Eye (tissue), 1 donor: ENCODE measurements around the gene SAMM50.

ENCODE experiments used
- DNase-seq: peaks from one replicate; pipeline ENCODE4 v3.0.0-alpha.2; 2015

The SAMM50 gene

GRCh38 chr22:43955040-43955882 lies at the start of gene SAMM50:
SAMM50 (plus strand) TSS chr22:43955442; CDS start chr22:43955578, 136 bp downstream.
- peak; percentile 97 for DNase-seq

- DNase-seq, result no peak
Observed at GRCh38 chr22:43905681-43906080, 49.6 kb upstream of the SAMM50 start.

DNA sequence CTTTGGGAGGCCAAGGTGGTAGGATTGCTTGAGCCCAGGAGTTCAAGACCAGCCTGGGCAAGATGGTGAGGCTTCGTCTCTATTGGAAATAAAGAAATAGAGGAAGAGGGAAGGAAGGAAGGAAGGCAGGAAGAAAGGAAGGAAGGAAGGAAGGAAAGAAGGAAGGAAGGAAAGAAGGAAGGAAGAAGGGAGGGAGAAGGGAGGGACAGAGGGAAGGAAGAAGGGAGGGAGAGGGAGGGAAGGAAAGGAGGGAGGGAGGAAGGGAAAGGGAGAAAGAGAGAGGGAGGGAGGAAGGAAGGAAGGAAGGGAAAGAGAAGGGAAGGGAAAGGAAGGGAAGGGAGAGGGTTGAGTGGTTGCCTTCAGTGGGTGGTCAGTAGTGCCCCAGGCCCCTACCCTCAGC lies 45.5 kb upstream of the SAMM50 start:
- no peak for DNase-seq

DNA sequence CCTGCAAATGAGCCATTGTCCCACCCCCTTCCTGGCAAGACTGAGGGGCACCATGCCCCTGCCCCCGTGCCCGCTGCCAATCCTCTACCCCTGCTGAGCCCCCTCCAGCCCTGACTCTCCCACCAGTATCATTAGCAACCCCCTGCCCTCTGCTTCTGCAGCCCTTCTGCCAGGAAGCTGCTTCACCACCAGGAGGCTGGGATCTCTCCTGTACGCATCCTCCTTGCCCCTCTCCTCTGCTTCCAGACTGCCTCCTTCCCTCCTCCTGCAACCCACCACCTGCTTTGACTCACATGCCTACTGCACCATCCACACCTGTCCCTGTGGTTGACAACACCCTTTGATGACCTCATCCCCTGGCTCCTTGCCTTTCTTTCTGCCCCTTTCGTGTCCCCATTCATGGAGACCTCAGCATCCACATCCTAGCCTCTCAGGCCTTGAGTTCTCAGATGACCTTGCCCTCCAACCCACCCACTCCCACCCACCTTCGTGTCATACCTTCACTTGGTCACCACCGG lies 45.0 kb upstream of the SAMM50 start:
- no peak for DNase-seq

DNA sequence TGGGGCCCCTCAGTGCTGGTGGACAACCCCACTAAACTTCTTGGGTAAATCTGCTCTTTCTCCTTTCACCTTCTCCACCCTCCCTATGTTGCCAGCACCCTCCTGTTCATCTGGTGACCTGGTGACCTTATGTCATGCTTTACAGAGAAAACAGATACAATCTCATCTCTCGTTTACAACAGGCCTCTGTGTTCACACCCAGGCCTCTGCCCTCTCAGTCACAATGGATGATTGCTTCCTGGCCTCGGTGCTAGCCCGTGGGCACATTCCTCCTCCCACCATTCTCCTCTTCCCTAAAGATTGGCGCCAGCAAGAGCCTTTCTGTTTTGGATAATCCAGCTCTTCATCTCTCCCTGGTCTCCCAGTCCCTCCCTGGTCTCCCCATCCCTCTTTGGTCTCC lies 43.9 kb upstream of the SAMM50 start:
- no peak for DNase-seq

GRCh38 chr22:43917521-43917920 lies 37.7 kb upstream of the SAMM50 start:
- DNase-seq, result no peak

DNA sequence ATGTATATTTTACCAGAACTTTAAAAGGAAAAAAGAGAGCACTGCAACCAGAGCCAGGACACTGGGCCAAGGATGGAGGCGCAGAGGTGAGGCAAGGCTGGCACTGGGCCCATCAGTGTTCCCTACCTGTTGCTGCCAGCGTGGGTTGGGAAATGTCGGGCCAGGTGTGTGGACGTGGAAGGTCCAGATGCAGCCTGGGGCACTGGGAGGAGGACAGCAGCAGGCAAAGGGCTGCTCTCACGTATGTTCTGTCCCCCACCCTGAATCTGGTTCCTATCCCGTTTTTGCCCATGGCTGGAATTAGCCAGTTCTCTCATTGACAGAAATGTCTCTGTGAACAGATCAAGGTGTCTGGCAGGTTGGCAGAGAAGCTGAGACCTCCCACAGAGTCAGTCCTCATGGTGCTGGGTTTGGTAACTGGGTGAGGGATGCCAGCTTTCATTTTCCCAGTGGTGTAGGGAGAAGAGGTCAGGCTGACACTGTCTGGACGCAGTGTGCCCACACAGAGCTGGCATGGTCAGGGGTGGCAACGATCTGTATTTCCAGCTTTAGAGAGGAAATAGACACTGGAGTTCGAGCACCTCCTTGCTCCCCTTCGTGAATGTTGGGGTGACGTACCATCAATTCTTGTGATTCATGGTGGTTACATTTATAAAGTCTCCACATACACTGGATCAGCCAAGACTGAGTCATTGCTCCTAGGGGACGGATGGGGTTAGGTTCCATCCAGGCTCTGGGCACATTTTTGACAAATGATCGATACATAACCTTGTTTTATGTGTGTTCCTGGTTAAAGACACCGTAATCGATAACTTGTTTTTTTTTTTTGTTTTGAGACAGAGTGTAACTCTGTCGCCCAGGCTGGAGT lies 35.9 kb upstream of the SAMM50 start:
- no peak for DNase-seq

- DNase-seq, result peak; percentile 32
Observed at GRCh38 chr22:43921370-43921769, 33.9 kb upstream of the SAMM50 start.

DNA sequence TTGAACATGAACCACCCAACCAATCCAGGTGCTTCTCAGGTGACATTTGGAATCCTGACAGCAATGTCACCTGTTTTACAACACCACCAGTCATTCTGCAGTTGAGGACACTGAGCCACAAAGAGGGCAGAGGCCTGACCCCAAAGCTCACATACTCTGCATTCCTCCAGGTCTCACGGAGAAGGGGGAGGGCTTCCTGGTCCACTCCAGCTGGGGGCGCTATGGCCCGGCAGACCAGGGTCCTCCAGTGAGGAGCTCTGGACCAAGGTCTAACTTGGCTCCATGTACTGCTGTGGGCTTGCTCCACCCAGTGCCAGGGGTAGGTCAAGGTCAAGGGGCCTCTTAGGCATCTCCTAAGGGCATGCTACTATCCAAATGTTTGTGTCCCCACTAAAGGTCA lies 33.1 kb upstream of the SAMM50 start:
- no peak for DNase-seq

GRCh38 chr22:43923191-43923590 lies 32.1 kb upstream of the SAMM50 start:
- DNase-seq, result peak; percentile 82

DNA sequence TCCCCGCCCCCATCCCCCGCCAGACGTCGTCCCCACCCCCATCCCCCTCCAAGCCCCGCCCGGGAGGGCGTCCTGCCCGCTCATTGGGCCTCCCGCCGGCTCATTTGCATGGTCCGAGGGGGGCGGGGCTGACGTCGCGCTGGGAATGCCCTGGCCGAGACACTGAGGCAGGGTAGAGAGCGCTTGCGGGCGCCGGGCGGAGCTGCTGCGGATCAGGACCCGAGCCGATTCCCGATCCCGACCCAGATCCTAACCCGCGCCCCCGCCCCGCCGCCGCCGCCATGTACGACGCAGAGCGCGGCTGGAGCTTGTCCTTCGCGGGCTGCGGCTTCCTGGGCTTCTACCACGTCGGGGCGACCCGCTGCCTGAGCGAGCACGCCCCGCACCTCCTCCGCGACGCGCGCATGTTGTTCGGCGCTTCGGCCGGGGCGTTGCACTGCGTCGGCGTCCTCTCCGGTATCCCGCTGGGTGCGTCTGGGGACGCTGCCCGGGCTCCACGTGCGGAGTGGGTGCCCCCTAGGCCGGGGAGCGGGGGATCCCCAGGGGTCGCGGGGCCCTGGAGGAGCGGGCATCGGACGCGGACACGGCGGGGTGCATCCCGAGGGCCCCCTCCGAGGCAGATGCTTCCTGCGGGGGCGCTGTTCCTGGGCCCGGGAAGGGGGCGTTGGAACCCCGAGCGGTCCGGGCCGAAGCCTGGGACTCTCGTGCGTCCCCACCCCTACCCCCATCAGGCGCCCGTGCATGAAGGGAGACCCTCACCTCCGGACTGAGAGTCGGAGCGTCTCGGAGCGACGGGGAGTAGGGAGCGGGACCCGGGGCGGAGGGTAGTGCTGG lies 31.4 kb upstream of the SAMM50 start, which contains the start of gene PNPLA3:
TSS of gene PNPLA3 (plus strand) at position 175 of the 834 bp plus-strand sequence. CDS start at position 282, 107 bp downstream.
- DNase-seq, result peak; percentile 97

DNA sequence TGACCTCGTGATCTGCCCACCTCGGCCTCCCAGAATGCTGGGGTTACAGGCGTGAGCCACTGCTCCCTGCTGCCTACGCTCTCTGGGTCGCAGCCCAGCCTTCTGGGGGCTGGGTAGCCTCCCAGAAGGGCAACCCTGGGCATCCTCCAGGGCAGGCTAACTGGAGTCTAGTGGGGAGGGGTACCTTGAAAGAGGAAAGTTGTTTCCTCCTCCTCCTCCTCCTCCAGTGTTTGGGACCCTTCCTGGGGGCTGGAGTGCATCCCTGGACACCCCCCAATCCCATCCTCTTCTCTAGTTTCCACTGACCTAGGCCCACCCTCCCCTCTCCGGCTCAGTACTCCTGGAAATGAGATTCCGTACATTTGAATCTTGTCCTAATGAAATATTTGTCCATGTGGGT lies 30.4 kb upstream of the SAMM50 start:
- no peak for DNase-seq

- DNase-seq, result peak; percentile 63
Observed at GRCh38 chr22:43925433-43926348, 29.6 kb upstream of the SAMM50 start.

GRCh38 chr22:43926349-43926710 lies 28.9 kb upstream of the SAMM50 start:
- DNase-seq, result no peak

GRCh38 chr22:43928468-43928867 lies 26.8 kb upstream of the SAMM50 start:
- no peak for DNase-seq

DNA sequence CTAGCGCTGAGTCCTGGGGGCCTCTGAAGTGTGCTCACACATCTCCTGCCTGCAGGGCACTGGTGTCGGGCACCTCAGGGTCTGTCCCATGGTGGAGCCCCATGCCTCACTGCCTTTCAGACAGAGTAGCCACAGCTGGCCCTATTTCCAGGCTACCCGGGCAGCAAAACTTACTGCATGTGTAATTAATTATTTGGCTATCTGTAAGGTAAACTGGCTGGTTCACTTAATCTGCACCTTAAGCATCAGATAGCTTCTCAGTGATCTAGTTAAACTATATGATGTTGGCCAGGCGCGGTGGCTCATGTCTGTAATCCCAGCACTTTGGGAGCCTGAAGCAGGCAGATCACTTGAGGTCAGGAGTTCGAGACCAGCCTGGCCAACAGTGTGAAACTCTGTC lies 26.3 kb upstream of the SAMM50 start:
- DNase-seq, result no peak

- DNase-seq, result no peak
Observed at GRCh38 chr22:43931771-43932170, 23.5 kb upstream of the SAMM50 start.

GRCh38 chr22:43941449-43941848 lies 13.8 kb upstream of the SAMM50 start:
- DNase-seq, result no peak

GRCh38 chr22:43944670-43945430 lies 10.4 kb upstream of the SAMM50 start:
- DNase-seq, result no peak

DNA sequence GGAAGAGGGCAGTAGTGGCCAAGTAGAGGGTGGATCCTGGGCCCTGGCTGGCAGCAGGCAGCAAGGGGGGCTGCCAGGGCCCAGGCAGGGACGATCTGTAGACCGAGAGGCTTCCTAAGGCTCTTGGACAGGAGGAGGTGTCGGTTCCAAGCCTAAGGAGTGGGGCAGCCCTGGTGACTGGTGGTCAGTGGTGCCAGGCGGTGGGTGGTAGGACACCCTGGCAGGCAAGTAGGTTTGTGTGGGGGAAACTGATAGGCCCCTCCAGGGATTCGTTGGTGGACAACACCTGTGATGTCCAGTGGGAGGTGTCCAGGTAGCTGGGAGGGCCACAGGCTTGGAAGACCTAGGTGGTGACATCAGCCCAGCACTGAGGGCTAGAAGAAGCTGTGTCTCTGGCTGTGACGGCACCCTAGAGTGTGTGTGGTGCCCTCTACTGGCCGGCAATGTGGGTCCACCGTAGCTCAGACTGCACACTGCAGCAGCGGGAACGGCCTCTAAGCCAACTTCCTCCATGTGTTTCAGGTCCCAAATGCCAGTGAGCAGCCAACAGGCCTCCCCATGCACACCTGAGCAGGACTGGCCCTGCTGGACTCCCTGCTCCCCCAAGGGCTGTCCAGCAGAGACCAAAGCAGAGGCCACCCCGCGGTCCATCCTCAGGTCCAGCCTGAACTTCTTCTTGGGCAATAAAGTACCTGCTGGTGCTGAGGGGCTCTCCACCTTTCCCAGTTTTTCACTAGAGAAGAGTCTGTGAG lies 9.4 kb upstream of the SAMM50 start:
- DNase-seq, result peak; percentile 81
